SK-N-MC (cell line): ENCODE measurements around the gene PRKAR1B.

Source experiments
- EZH2 ChIP-seq: fragments of 200-600 bp; sonication (generic); IDR thresholded peaks from one replicate; pipeline ENCODE4 v1.6.1; 2017; ENCODE audit warnings: antibody characterized with exemption
- FOXP2 ChIP-seq: optimal IDR thresholded peaks from 2 replicates; pipeline ENCODE3; 2011; ENCODE audit warnings: mild to moderate bottlenecking, moderate library complexity; ENCODE audit not compliant: insufficient read depth; ENCODE audit errors: extremely low read length, control extremely low read depth
- POLR2AphosphoS5 ChIP-seq: IDR thresholded peaks from 2 replicates; pipeline ENCODE4 v1.6.1; 2012; ENCODE audit warnings: mild to moderate bottlenecking, low read depth, low read length, borderline replicate concordance

GRCh38 chr7:522071-522950 is 204.8 kb downstream of the PRKAR1B start:
- TF ChIP-seq POLR2AphosphoS5 = no peak
- TF ChIP-seq EZH2 = peak; percentile 79
- TF ChIP-seq FOXP2 = no peak
